ENCODE results near the gene TRAK1.

TRAK1 gene

GRCh38 chr3:42270561-42270960 is 179.4 kb downstream of the TRAK1 start:
- Histone ChIP-seq H3K36me3 (replicated peaks; ENCODE audit: insufficient read depth, low read length) (no peaks in the 10 kb centered on the region), H2AFZ (ENCODE audit: low read length) (no peak overlapping the region), H3F3A (ENCODE audit: insufficient read depth, low read length) (no peaks in the 10 kb centered on the region), H3K27me3 (replicated peaks; ENCODE audit: insufficient read depth, low read length) (no peaks in the 10 kb centered on the region), H3K4me2 (ENCODE audit: low read depth, low read length) (no peak overlapping the region), H4K20me1 (ENCODE audit: insufficient read depth, low read length) (no peaks in the 10 kb centered on the region), H3K27ac (ENCODE audit: low read length) (no peak overlapping the region), H3K4me3 (ENCODE audit: low read length) (no peak overlapping the region), H3K9me3 (replicated peaks; ENCODE audit: insufficient read depth, low read length) (no peaks in the 10 kb centered on the region), H3K4me1 (ENCODE audit: low read length) (no peaks in the 10 kb centered on the region), H3K9ac (ENCODE audit: low read length) (no peak overlapping the region), H3K9me2 (replicated peaks; ENCODE audit: insufficient read depth, low read length) (no peaks in the 10 kb centered on the region), H3K79me2 (ENCODE audit: low read length) (no peaks in the 10 kb centered on the region)
- DNase-seq = no peak
- TF ChIP-seq CTCF (IDR thresholded peaks at IDR 0.05; ENCODE audit: low read length) = no peak
- TF ChIP-seq EZH2phosphoT487 (IDR thresholded peaks at IDR 0.05; ENCODE audit: low read length) = no peak
- no peak for TF ChIP-seq EZH2 (optimal IDR thresholded peaks at IDR 0.05; ENCODE audit: low read depth, low read length)

- H3F3A ChIP-seq (ENCODE audit: insufficient read depth, low read length) = 0 out of 2 replicates have a peak, but pooled peaks cover 4% of the 10 kb centered on the region
These were observed 180.6 kb downstream of the TRAK1 start for GRCh38 chr3:42271786-42272185.

GRCh38 chr3:42273361-42273760 is 182.2 kb downstream of the TRAK1 start:
- H4K20me1 ChIP-seq (ENCODE audit: insufficient read depth, low read length) = no peaks in the 10 kb centered on the region
- H3F3A ChIP-seq (ENCODE audit: insufficient read depth, low read length) = 0 out of 2 replicates have a peak, but pooled peaks cover 4% of the 10 kb centered on the region
- no peaks in the 10 kb centered on the region for H3K79me2 ChIP-seq (ENCODE audit: low read length)
- no peak overlapping the region for H3K4me2 ChIP-seq (ENCODE audit: low read depth, low read length)
- H3K9ac ChIP-seq (ENCODE audit: low read length) = no peak overlapping the region
- H2AFZ ChIP-seq (ENCODE audit: low read length) = no peak overlapping the region
- H3K27me3 ChIP-seq (replicated peaks; ENCODE audit: insufficient read depth, low read length) = no peaks in the 10 kb centered on the region
- DNase-seq = no peak
- no peak overlapping the region for H3K4me3 ChIP-seq (ENCODE audit: low read length)
- no peaks in the 10 kb centered on the region for H3K9me3 ChIP-seq (replicated peaks; ENCODE audit: insufficient read depth, low read length)
- H3K36me3 ChIP-seq (replicated peaks; ENCODE audit: insufficient read depth, low read length) = no peaks in the 10 kb centered on the region
- H3K27ac ChIP-seq (ENCODE audit: low read length) = no peak overlapping the region
- H3K9me2 ChIP-seq (replicated peaks; ENCODE audit: insufficient read depth, low read length) = no peaks in the 10 kb centered on the region
- H3K4me1 ChIP-seq (ENCODE audit: low read length) = peaks cover 8% of the 10 kb centered on the region; the same call in 1 of the 2 replicates
- TF ChIP-seq EZH2phosphoT487 (IDR thresholded peaks at IDR 0.05; ENCODE audit: low read length) (no peak), EZH2 (optimal IDR thresholded peaks at IDR 0.05; ENCODE audit: low read depth, low read length) (no peak), CTCF (IDR thresholded peaks at IDR 0.05; ENCODE audit: low read length) (no peak)

More at GRCh38 chr3:42271786-42272185, 180.6 kb downstream of the TRAK1 start:
- H3K36me3 ChIP-seq (replicated peaks; ENCODE audit: insufficient read depth, low read length) = no peaks in the 10 kb centered on the region
- no peaks in the 10 kb centered on the region for H4K20me1 ChIP-seq (ENCODE audit: insufficient read depth, low read length)
- H3K4me1 ChIP-seq (ENCODE audit: low read length) = 0 out of 2 replicates have a peak, but pooled peaks cover 8% of the 10 kb centered on the region
- no peaks in the 10 kb centered on the region for H3K27me3 ChIP-seq (replicated peaks; ENCODE audit: insufficient read depth, low read length)
- no peak overlapping the region for H3K27ac ChIP-seq (ENCODE audit: low read length)
- no peak overlapping the region for H3K9ac ChIP-seq (ENCODE audit: low read length)
- no peak overlapping the region for H3K4me2 ChIP-seq (ENCODE audit: low read depth, low read length)
- no peak overlapping the region for H3K4me3 ChIP-seq (ENCODE audit: low read length)
- no peaks in the 10 kb centered on the region for H3K9me3 ChIP-seq (replicated peaks; ENCODE audit: insufficient read depth, low read length)
- no peak for DNase-seq
- no peaks in the 10 kb centered on the region for H3K9me2 ChIP-seq (replicated peaks; ENCODE audit: insufficient read depth, low read length)
- H2AFZ ChIP-seq (ENCODE audit: low read length) = no peak overlapping the region
- TF ChIP-seq CTCF (IDR thresholded peaks at IDR 0.05; ENCODE audit: low read length) (no peak), EZH2phosphoT487 (IDR thresholded peaks at IDR 0.05; ENCODE audit: low read length) (no peak), EZH2 (optimal IDR thresholded peaks at IDR 0.05; ENCODE audit: low read depth, low read length) (no peak)
- no peaks in the 10 kb centered on the region for H3K79me2 ChIP-seq (ENCODE audit: low read length)

Data from MM.1S (cell line).